Nephron (organoid): ENCODE results near the gene DAPL1.

Source experiments
- H3K27ac Mint-ChIP-seq, 3 experiments: 2 replicates each; pipeline ENCODE4 v1.8.0; 2020; ENCODE audit warnings: mixed read lengths in 3 of 3, mild to moderate bottlenecking in 2 of 3, moderate library complexity in 1 of 3
- H3K27me3 Mint-ChIP-seq: 2 replicates; pipeline ENCODE4 v1.8.0; 2021; ENCODE audit warnings: low read depth, mild to moderate bottlenecking, moderate library complexity, mixed read lengths
- H3K36me3 Mint-ChIP-seq: 2 replicates; pipeline ENCODE4 v1.8.0; 2020; ENCODE audit warnings: low read depth, mixed read lengths
- H3K4me1 Mint-ChIP-seq: 2 replicates; pipeline ENCODE4 v1.8.0; 2020; ENCODE audit warnings: mixed read lengths
- H3K4me3 Mint-ChIP-seq, 3 experiments: 2 replicates each; pipeline ENCODE4 v1.8.0; 2020; ENCODE audit warnings: mild to moderate bottlenecking in 3 of 3, mixed read lengths in 3 of 3, moderate library complexity in 2 of 3
- H3K9me3 Mint-ChIP-seq: 2 replicates; pipeline ENCODE4 v1.8.0; 2020; ENCODE audit warnings: mixed read lengths
- TF ChIP-seq, protein P1 (sequence below), 3 experiments: fragments of 200-600 bp; sonication (generic); IDR thresholded peaks; one replicate each; pipeline ENCODE4 v1.5.0; 2021; ENCODE audit warnings: antibody characterized with exemption in 3 of 3; ENCODE audit not compliant: unreplicated experiment in 3 of 3

The DAPL1 gene

DNA sequence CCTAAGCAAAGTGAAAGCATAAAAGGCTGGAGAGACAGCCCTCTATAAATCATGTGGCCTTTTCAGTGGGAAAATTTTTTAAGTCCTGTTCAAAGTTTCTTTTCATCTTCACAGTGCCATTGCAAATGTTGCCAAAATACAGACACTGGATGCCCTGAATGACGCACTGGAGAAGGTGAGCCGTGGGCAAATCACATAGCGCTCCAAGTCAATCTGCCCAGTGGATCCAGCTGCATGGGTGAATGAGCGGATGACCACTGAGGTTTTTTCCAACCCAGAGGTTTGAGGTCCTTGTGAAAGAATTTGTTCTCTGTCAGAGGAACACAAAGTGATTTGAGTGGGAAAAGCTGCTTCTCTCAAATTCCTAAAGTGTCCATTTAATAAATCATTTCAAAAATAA lies 11.8 kb downstream of the DAPL1 start:
- H3K36me3 Mint-ChIP-seq = no peaks in the 10 kb centered on the region
- TF ChIP-seq, protein P1, sequence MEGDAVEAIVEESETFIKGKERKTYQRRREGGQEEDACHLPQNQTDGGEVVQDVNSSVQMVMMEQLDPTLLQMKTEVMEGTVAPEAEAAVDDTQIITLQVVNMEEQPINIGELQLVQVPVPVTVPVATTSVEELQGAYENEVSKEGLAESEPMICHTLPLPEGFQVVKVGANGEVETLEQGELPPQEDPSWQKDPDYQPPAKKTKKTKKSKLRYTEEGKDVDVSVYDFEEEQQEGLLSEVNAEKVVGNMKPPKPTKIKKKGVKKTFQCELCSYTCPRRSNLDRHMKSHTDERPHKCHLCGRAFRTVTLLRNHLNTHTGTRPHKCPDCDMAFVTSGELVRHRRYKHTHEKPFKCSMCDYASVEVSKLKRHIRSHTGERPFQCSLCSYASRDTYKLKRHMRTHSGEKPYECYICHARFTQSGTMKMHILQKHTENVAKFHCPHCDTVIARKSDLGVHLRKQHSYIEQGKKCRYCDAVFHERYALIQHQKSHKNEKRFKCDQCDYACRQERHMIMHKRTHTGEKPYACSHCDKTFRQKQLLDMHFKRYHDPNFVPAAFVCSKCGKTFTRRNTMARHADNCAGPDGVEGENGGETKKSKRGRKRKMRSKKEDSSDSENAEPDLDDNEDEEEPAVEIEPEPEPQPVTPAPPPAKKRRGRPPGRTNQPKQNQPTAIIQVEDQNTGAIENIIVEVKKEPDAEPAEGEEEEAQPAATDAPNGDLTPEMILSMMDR (IDR thresholded peaks at IDR 0.05; ENCODE audit: unreplicated experiment in 3 of 3) = no peak
- H3K9me3 Mint-ChIP-seq = no peaks in the 10 kb centered on the region
- H3K4me3 Mint-ChIP-seq = no peak overlapping the region
- H3K27ac Mint-ChIP-seq = peak overlapping the region; percentile 48 to 71 (median 57)
- peaks cover 51% of the 10 kb centered on the region for H3K4me1 Mint-ChIP-seq
- no peaks in the 10 kb centered on the region for H3K27me3 Mint-ChIP-seq

- Mint-ChIP-seq H3K27me3 (no peaks in the 10 kb centered on the region), H3K4me3 (no peak overlapping the region), H3K27ac (no peak overlapping the region), H3K36me3 (no peaks in the 10 kb centered on the region), H3K4me1 (peaks cover 47% of the 10 kb centered on the region), H3K9me3 (no peaks in the 10 kb centered on the region)
- TF ChIP-seq, protein P1 (IDR thresholded peaks at IDR 0.05; ENCODE audit: unreplicated experiment in 3 of 3) = no peak
Measured at GRCh38 chr2:158808426-158808825, 13.3 kb downstream of the DAPL1 start.

DNA sequence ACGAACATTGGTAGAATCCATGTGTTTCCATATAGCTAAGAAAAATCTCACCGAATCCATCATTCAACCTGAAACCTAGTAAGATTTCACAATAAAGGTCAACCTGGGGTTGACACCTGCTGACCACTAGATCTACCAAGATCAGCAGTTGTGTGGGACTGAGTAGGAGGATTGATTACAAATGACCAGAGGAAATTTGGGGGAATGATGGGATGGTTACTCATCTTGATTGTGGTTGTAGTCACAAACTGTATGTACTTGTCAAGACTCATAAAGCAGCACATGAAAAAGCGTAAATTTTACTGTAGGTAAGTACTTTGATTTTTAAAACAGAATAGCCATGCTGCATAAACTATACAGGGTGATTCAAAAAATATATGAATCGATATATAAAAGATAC lies 14.7 kb downstream of the DAPL1 start:
- H3K9me3 Mint-ChIP-seq = no peaks in the 10 kb centered on the region
- no peak overlapping the region for H3K4me3 Mint-ChIP-seq
- H3K27me3 Mint-ChIP-seq = no peaks in the 10 kb centered on the region
- TF ChIP-seq, protein P1 (IDR thresholded peaks at IDR 0.05; ENCODE audit: unreplicated experiment in 3 of 3) = no peak
- peak overlapping the region; percentile 75 to 84 (median 78) for H3K27ac Mint-ChIP-seq
- H3K36me3 Mint-ChIP-seq = no peaks in the 10 kb centered on the region
- peaks cover 56% of the 10 kb centered on the region for H3K4me1 Mint-ChIP-seq

- H3K36me3 Mint-ChIP-seq = no peaks in the 10 kb centered on the region
- TF ChIP-seq, protein P1 (IDR thresholded peaks at IDR 0.05; ENCODE audit: unreplicated experiment in 3 of 3) = no peak
- H3K27ac Mint-ChIP-seq = peak overlapping the region; percentile 75 to 84 (median 78)
- no peaks in the 10 kb centered on the region for H3K27me3 Mint-ChIP-seq
- H3K9me3 Mint-ChIP-seq = no peaks in the 10 kb centered on the region
- H3K4me3 Mint-ChIP-seq = peak overlapping the region in 1 of 3 experiments; percentile 49
- peaks cover 61% of the 10 kb centered on the region for H3K4me1 Mint-ChIP-seq
Measured at GRCh38 chr2:158810731-158811460, 15.8 kb downstream of the DAPL1 start.

GRCh38 chr2:158815166-158815565 lies 20.0 kb downstream of the DAPL1 start:
- Mint-ChIP-seq H3K27ac (peak overlapping the region; percentile 12 to 17 (median 13)), H3K27me3 (no peaks in the 10 kb centered on the region), H3K9me3 (no peaks in the 10 kb centered on the region), H3K4me1 (peaks cover 79% of the 10 kb centered on the region), H3K36me3 (no peaks in the 10 kb centered on the region), H3K4me3 (no peak overlapping the region)
- TF ChIP-seq, protein P1 (IDR thresholded peaks at IDR 0.05; ENCODE audit: unreplicated experiment in 3 of 3) = no peak

GRCh38 chr2:158815658-158816057 lies 20.5 kb downstream of the DAPL1 start:
- H3K4me1 Mint-ChIP-seq = peaks cover 78% of the 10 kb centered on the region
- peak overlapping the region; percentile 17 to 50 (median 50) for H3K27ac Mint-ChIP-seq
- TF ChIP-seq, protein P1 (IDR thresholded peaks at IDR 0.05; ENCODE audit: unreplicated experiment in 3 of 3) = no peak
- H3K9me3 Mint-ChIP-seq = no peaks in the 10 kb centered on the region
- H3K36me3 Mint-ChIP-seq = no peaks in the 10 kb centered on the region
- H3K4me3 Mint-ChIP-seq = no peak overlapping the region
- H3K27me3 Mint-ChIP-seq = no peaks in the 10 kb centered on the region
